ENCODE data around the gene SBK1. TPM values are rescaled to one million over a fixed set of nuclear protein-coding genes. Genes with fewer than 3 reads are reported as not detected.

Gene SBK1
- total and polyA plus RNA-seq, 9 donors = 0.32 to 1.5 (median 0.79) TPM

DNA sequence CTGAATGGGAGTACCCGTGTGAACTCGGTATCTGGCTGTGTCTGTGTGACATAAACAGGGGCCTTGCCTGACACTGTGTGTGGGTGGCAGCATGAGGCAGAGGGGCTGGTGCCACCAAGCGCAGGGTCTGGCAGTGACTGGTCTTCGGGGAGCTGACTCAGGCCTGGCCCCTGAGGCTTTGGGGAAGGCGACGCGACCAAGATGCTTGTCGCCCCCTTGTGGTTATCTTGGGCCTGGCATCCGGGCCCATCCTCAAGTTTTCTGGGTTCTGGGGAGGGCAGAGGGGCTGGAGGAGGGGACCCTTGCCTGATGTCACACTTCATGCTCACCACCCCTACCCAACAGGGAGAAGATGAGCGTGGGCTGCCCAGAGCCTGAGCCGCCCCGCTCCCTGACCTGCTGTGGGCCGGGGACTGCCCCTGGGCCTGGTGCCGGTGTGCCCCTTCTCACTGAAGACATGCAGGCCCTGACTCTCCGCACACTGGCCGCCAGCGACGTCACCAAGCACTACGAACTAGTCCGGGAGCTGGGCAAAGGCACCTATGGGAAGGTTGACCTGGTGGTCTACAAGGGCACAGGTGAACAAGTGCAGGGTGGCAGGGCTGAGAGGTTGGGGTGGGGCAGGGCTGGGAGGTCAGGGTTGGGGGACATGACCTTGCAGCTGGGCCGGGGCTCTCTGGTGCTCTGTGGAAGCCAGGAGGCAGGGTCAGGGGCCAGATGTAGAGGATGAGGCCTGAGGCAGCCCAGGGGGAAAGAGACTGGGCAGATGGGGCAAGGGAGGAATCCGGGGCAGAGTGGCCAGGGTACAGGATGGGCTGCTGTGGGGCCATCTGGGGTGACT is 24.9 kb downstream of the SBK1 start:
- Histone ChIP-seq H3K4me1 (ENCODE audit: insufficient read depth) (no peaks in the 10 kb centered on the region), H3K4me3 (no peak overlapping the region), H3K27ac (no peak overlapping the region), H3K27me3 (no peaks in the 10 kb centered on the region), H3K36me3 (no peaks in the 10 kb centered on the region), H3K9me3 (no peaks in the 10 kb centered on the region)
- peak; percentile 15 to 54 (median 41) for DNase-seq
- TF ChIP-seq EP300 (IDR thresholded peaks at IDR 0.05) = no peak
- TF ChIP-seq CTCF (IDR thresholded peaks at IDR 0.05) = peak; percentile 10 to 50 (median 24)
- intact Hi-C loops (cut with DNase I) = no loop called here
- WGBS, 3 donors = 48 to 63% (median 48%) methylated on average over 18 to 22 of the region's 22 CpGs

DNA sequence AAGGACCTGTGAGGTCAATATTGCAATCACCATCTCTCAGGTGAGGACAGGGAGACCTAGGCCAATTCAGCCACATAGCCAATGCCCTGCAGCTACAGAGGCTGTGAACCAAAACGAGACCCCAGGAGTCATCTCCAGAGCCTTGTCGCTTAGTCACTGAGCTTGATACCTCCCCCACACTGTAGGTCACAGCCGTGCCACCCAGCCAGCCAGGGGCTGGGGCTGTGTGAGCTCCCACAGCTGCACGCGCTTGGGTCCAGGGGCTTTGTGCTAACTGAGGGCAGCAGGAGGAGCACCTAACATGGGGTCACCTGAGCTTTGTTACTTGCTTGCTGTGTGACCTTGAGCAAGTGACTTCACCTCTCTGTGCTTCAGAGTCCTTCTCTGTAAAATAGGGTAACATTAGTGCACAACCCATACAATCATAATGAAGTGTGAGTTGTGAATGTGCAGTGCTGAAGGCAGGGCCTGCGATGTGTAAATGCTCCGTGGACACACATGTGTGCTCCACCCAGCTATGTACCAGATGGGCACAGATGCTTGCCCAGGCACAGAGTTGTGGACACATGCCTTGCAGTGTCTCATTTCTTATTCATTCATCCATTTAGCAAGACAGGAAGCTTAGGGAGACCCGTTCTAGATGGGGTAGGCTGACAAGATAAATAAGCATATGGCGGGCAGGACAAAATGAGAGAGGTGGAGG is 25.9 kb downstream of the SBK1 start:
- intact Hi-C loops (cut with DNase I) = no loop called here
- Histone ChIP-seq H3K4me1 (ENCODE audit: insufficient read depth) (no peaks in the 10 kb centered on the region), H3K9me3 (no peaks in the 10 kb centered on the region), H3K4me3 (no peak overlapping the region), H3K27ac (no peak overlapping the region), H3K27me3 (no peaks in the 10 kb centered on the region), H3K36me3 (no peaks in the 10 kb centered on the region)
- TF ChIP-seq EP300 (IDR thresholded peaks at IDR 0.05) = no peak
- TF ChIP-seq CTCF (IDR thresholded peaks at IDR 0.05) = no peak
- TF ChIP-seq POLR2A (IDR thresholded peaks at IDR 0.05) = no peak
- 82 to 85% (median 83%) methylated on average over 9 of the region's 9 CpGs for WGBS, 3 donors
- DNase-seq = no peak

- H3K9me3 ChIP-seq = no peaks in the 10 kb centered on the region
- TF ChIP-seq EP300 (IDR thresholded peaks at IDR 0.05) (no peak), CTCF (IDR thresholded peaks at IDR 0.05) (no peak), POLR2A (IDR thresholded peaks at IDR 0.05) (no peak)
- no peaks in the 10 kb centered on the region for H3K27me3 ChIP-seq
- intact Hi-C loops (cut with DNase I) = no loop called here
- H3K4me1 ChIP-seq (ENCODE audit: insufficient read depth) = no peaks in the 10 kb centered on the region
- no peak overlapping the region for H3K27ac ChIP-seq
- 91 to 93% (median 91%) methylated on average over 26 of the region's 26 CpGs for WGBS, 3 donors
- no peak overlapping the region for H3K4me3 ChIP-seq
- H3K36me3 ChIP-seq = no peaks in the 10 kb centered on the region
- DNase-seq = no peak
Observed at GRCh38 chr16:28319476-28320022, 27.2 kb downstream of the SBK1 start.

DNA sequence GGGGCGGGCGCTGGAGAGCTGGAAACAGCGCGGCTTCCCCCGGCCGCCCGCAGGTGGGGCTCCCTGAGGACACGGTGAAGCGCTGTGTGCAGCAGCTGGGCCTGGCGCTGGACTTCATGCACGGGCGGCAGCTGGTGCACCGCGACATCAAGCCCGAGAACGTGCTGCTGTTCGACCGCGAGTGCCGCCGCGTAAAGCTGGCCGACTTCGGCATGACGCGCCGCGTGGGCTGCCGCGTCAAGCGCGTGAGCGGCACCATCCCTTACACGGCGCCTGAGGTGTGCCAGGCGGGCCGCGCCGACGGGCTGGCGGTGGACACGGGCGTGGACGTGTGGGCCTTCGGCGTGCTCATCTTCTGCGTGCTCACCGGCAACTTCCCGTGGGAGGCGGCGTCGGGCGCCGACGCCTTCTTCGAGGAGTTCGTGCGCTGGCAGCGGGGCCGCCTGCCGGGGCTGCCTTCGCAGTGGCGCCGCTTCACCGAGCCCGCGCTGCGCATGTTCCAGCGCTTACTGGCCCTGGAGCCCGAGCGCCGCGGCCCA is 27.8 kb downstream of the SBK1 start:
- no peak for DNase-seq
- Histone ChIP-seq H3K9me3 (no peaks in the 10 kb centered on the region), H3K4me1 (ENCODE audit: insufficient read depth) (no peaks in the 10 kb centered on the region), H3K36me3 (no peaks in the 10 kb centered on the region), H3K4me3 (no peak overlapping the region), H3K27me3 (no peaks in the 10 kb centered on the region), H3K27ac (no peak overlapping the region)
- 94 to 96% (median 95%) methylated on average over 73 of the region's 73 CpGs for WGBS, 3 donors
- TF ChIP-seq EP300 (IDR thresholded peaks at IDR 0.05) = no peak
- no peak for TF ChIP-seq CTCF (IDR thresholded peaks at IDR 0.05)
- no peak for TF ChIP-seq POLR2A (IDR thresholded peaks at IDR 0.05)
- intact Hi-C loops (cut with DNase I) = no loop called here
